ENCODE measurements around the gene CIART. TPM values are rescaled to one million over a fixed set of nuclear protein-coding genes. Genes with fewer than 3 reads are reported as not detected.
"Not testable (repeated sequence)": the region's sequence is repeated elsewhere in the genome, so short reads cannot be mapped to it uniquely, and the experiment has no call there.

The CIART gene
- total RNA-seq, 2 donors from 2014 or later, result 0.66 to 1.3 TPM

DNA sequence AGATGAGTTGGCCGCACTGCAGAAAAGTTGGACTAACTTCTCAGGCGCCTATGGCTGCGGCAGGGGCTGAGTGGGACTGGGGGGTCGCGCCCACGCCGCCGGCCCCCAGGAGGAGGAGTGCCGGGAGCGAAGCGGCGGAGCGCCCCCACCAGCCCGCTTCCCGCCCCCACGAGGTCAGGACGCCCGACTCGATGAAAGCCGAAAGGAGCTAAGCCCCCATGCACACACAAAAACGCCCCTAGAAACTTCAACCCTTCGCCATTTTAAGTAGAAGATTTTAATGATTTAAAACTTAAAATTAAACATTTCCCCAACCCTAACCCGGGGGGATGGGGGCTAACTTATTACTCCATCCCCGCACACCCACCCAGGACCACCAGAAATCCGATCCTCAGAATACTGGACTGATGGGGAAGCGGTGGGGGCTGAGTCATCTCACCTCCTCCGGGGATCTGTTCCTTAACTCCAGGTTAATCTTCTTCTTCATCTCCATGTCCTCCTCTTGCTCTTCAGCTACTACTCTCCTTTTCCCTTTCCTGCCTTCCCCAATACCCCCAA is 47.0 kb upstream of the CIART start:
- TF ChIP-seq, protein P1, sequence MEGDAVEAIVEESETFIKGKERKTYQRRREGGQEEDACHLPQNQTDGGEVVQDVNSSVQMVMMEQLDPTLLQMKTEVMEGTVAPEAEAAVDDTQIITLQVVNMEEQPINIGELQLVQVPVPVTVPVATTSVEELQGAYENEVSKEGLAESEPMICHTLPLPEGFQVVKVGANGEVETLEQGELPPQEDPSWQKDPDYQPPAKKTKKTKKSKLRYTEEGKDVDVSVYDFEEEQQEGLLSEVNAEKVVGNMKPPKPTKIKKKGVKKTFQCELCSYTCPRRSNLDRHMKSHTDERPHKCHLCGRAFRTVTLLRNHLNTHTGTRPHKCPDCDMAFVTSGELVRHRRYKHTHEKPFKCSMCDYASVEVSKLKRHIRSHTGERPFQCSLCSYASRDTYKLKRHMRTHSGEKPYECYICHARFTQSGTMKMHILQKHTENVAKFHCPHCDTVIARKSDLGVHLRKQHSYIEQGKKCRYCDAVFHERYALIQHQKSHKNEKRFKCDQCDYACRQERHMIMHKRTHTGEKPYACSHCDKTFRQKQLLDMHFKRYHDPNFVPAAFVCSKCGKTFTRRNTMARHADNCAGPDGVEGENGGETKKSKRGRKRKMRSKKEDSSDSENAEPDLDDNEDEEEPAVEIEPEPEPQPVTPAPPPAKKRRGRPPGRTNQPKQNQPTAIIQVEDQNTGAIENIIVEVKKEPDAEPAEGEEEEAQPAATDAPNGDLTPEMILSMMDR (IDR thresholded peaks at IDR 0.05), result no peak
- TF ChIP-seq POLR2A (IDR thresholded peaks at IDR 0.05), result no peak
- WGBS, 2 donors, result 0% methylated on average over 7 to 26 of the region's 27 CpGs
- peak in 3 of 4 donors; percentile 19 to 26 (median 20) for DNase-seq

DNA sequence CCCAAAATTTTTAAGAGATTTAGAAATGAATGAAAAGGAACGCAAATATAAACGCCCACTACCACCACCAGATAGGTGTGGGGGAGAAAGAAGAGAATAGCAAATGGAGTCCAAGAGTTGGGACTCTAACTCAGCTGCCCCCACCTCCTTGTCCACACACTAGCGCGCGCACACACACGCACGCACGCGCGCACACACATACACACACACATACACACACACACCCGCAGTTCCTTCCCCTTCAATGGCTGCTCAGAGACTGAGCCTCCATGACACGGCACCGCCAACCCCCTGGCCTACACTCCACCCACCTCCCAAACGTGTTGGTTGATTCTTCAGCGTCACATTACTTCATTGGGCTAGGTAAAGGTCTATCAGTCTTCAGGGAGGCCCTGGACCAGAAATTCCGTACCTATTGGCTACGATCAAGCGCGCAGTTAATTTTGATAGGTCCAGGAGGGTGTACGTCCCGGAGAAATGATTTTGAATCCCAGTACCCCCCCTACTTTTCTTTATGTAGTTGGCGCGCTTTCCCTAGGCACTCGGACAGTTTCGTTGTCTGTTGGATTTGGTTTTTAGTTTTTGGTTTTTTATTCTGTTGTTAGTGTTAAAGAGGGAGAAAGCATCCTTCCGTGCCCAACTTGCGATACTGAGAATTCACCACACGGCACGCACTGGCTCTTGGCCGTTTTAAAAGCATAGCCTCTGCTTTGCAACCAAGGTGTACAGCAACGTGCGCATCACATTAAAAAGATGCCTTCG is 46.3 kb upstream of the CIART start, which contains the start of gene ANP32E:
TSS of gene ANP32E (minus strand) at position 261 of the 762 bp plus-strand sequence. CDS start 326 bp downstream, outside the sequence.
- DNase-seq (peak; percentile 94 to 98 (median 96)), ATAC-seq (peak; percentile 97)
- Histone ChIP-seq H3K4me1 (peaks cover 25% of the 10 kb centered on the region), H3K4me3 (peak within 1 kb of the TSS; percentile 71 to 77), H3K36me3 (replicated peaks in 1 of 2; ENCODE audit: insufficient read depth in 1 of 2, low read depth in 2 of 2) (no peaks in the 10 kb centered on the region), H3K9me3 (no peaks in the 10 kb centered on the region), H3K27ac (peak within 1 kb of the TSS; percentile 71 to 94 (median 84)), H3K27me3 (no peaks in the 10 kb centered on the region)
- TF ChIP-seq POLR2A (IDR thresholded peaks at IDR 0.05), result peak; percentile 58 to 96 (median 96)
- TF ChIP-seq, protein P1 (IDR thresholded peaks at IDR 0.05), result peak in 4 of 7 experiments; percentile 22 to 58 (median 43)
- intact Hi-C loops (cut with DNase I), result no loop called here
- WGBS, 2 donors, result 0% methylated on average over 33 of the region's 33 CpGs

More for the DNA sequence above, 47.0 kb upstream of the CIART start:
- intact Hi-C loops (cut with DNase I), result no loop called here
- Histone ChIP-seq H3K9me3 (no peaks in the 10 kb centered on the region), H3K27ac (peak overlapping the region; percentile 71 to 94 (median 84)), H3K36me3 (replicated peaks in 1 of 2; ENCODE audit: insufficient read depth in 1 of 2, low read depth in 2 of 2) (no peaks in the 10 kb centered on the region), H3K4me1 (peaks cover 25% of the 10 kb centered on the region), H3K4me3 (peak overlapping the region; percentile 71 to 77), H3K27me3 (no peaks in the 10 kb centered on the region)
- ATAC-seq, result no peak

DNA sequence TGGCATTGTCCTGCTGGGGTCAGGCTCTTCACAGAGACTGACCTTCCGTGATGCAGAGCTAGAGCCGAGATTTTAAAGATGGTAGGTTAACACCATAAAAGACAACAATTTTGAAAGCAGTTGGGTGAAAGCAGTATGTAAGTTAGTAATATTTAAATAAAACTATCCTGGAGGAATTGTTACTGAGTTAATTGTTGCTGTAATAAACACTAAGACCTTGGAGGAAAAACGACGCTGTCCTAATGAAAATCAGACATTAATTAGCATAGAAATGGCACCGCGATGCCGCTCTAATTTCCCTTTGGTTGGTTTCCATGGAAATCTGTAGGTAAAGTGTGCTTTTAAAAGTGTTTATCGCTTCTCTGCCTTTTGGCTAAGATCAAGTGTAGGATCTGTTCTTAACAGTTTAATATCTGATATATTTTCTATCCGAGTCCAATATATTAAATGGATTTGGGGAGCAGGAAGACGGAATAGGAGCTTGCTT is 45.7 kb upstream of the CIART start:
- Histone ChIP-seq H3K9me3 (no peaks in the 10 kb centered on the region), H3K4me1 (peaks cover 25% of the 10 kb centered on the region), H3K27ac (peak overlapping the region in 1 of 4 donors; percentile 87), H3K36me3 (replicated peaks in 1 of 2; ENCODE audit: insufficient read depth in 1 of 2, low read depth in 2 of 2) (no peaks in the 10 kb centered on the region), H3K4me3 (peak overlapping the region; percentile 6 to 25), H3K27me3 (no peaks in the 10 kb centered on the region)
- WGBS, 2 donors, result 19 to 28% methylated on average over 10 of the region's 10 CpGs
- DNase-seq, result no peak
- no peak for TF ChIP-seq POLR2A (IDR thresholded peaks at IDR 0.05)
- TF ChIP-seq, protein P1 (IDR thresholded peaks at IDR 0.05), result no peak
- intact Hi-C loops (cut with DNase I), result no loop called here
- no peak for ATAC-seq

DNA sequence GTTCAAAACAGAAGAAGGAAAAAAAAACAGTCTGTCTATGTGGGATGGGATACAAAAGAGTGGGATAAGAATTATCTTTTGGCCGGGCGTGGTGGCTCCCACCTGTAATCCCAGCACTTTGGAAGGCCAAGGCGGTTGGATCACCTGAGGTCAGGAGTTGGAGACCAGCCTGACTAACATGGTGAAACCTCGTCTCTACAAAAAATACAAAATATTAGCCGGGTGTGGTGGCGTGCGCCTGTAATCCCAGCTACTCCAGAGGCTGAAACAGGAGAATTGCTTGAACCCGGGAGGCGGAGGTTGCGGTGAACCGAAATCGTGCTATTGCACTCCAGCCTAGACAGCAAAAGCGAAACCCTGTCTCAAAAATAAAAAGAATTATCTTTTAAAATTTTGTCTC is 45.2 kb upstream of the CIART start:
- 80 to 86% methylated on average over 13 of the region's 13 CpGs for WGBS, 2 donors
- H3K4me3 ChIP-seq; H3K27me3 ChIP-seq; DNase-seq; ATAC-seq; H3K27ac ChIP-seq; H3K36me3 ChIP-seq (replicated peaks in 1 of 2; ENCODE audit: insufficient read depth in 1 of 2, low read depth in 2 of 2); intact Hi-C loops (cut with DNase I); H3K9me3 ChIP-seq: not testable (repeated sequence)
- peaks cover 25% of the 10 kb centered on the region for H3K4me1 ChIP-seq

DNA sequence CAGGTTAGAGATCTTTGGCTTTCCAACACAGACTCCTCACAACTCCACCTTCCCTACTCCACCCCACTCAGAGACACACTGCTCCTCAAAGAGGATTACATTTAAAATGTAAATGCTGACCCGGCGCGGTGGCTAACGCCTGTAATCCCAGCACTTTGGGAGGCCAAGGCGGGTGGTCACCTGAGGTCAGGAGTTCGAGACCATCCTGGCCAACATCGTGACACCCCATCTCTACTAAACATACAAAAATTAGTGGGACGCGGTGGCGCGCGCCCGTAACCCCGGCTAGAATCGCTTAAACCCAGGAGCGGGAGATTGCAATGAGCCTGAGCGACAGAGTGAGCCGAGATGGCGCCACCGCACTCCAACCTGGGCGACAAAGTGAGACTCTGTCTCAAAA is 44.6 kb upstream of the CIART start:
- Histone ChIP-seq H3K27me3 (no peaks in the 10 kb centered on the region), H3K36me3 (replicated peaks in 1 of 2; ENCODE audit: insufficient read depth in 1 of 2, low read depth in 2 of 2) (no peaks in the 10 kb centered on the region), H3K27ac (no peak overlapping the region), H3K4me1 (peaks cover 22% of the 10 kb centered on the region), H3K9me3 (no peaks in the 10 kb centered on the region), H3K4me3 (no peak overlapping the region)
- DNase-seq (no peak), ATAC-seq (no peak)
- intact Hi-C loops (cut with DNase I), result no loop called here
- WGBS, 2 donors, result 90% methylated on average over 21 of the region's 21 CpGs
- TF ChIP-seq, protein P1 (IDR thresholded peaks at IDR 0.05), result no peak
- no peak for TF ChIP-seq POLR2A (IDR thresholded peaks at IDR 0.05)
